Measurements from ENCODE around the gene ZNF543. TPM values are rescaled to one million over a fixed set of nuclear protein-coding genes. Genes with fewer than 3 reads are reported as not detected.
A peak's percentile ranks its signal among the peaks of the same experiment; 100 is the strongest.

The ZNF543 gene
- total and polyA plus RNA-seq, 7 donors, result 1.0 to 6.8 (median 6.7) TPM

DNA sequence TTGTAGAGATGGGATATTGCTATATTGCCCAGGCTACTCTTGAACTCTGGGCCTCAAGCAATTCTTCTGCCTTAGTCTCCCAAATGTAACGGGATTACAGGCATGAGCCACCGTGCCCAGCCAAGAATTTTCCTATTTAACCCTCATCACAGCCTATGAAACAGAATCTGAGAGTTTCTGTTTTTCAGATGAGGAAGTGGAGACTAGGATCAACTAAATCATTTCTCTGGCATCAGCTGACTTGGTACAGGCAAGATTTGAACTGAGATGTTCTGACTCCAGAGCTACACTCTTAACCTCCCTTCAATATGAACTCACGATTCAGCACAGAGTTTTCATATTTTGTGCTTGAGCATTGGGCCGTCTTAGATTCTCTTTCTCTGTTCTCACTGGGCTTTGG, 31.9 kb upstream of the ZNF543 start:
- no peak overlapping the region for H3K27ac ChIP-seq
- H3K27me3 ChIP-seq (ENCODE audit: insufficient read depth in 3 of 3, low read length in 2 of 3), result no peaks in the 10 kb centered on the region
- ATAC-seq (no peak), DNase-seq (no peak)
- H3K4me1 ChIP-seq, result peaks cover 12% of the 10 kb centered on the region
- TF ChIP-seq, protein P1, sequence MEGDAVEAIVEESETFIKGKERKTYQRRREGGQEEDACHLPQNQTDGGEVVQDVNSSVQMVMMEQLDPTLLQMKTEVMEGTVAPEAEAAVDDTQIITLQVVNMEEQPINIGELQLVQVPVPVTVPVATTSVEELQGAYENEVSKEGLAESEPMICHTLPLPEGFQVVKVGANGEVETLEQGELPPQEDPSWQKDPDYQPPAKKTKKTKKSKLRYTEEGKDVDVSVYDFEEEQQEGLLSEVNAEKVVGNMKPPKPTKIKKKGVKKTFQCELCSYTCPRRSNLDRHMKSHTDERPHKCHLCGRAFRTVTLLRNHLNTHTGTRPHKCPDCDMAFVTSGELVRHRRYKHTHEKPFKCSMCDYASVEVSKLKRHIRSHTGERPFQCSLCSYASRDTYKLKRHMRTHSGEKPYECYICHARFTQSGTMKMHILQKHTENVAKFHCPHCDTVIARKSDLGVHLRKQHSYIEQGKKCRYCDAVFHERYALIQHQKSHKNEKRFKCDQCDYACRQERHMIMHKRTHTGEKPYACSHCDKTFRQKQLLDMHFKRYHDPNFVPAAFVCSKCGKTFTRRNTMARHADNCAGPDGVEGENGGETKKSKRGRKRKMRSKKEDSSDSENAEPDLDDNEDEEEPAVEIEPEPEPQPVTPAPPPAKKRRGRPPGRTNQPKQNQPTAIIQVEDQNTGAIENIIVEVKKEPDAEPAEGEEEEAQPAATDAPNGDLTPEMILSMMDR (IDR thresholded peaks at IDR 0.05), result no peak
- H3K36me3 ChIP-seq (ENCODE audit: insufficient read depth in 1 of 2, low read depth in 1 of 2), result peaks cover 33 to 99% of the 10 kb centered on the region in 2 donors
- intact Hi-C loops (cut with DNase I), result no loop called here
- H3K9me3 ChIP-seq, result peaks cover 22% of the 10 kb centered on the region
- WGBS, 3 donors, result 89 to 93% (median 89%) methylated on average over 4 of the region's 4 CpGs
- no peak overlapping the region for H3K4me3 ChIP-seq

DNA sequence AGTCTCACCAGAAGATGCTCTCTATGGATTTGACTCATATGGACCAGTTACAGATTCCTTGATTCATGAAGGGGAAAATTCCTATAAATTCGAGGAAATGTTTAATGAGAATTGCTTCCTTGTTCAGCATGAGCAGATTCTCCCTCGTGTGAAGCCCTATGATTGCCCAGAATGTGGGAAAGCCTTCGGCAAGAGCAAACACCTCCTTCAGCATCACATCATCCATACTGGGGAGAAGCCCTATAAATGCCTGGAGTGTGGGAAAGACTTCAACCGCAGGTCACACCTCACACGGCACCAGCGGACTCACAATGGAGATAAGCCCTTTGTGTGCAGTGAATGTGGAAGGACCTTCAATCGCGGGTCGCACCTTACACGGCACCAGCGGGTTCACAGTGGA, 29.3 kb upstream of the ZNF543 start:
- TF ChIP-seq, protein P1 (IDR thresholded peaks at IDR 0.05), result no peak
- WGBS, 3 donors, result 94 to 97% (median 96%) methylated on average over 11 of the region's 11 CpGs
- Histone ChIP-seq H3K27me3 (ENCODE audit: insufficient read depth in 3 of 3, low read length in 2 of 3) (no peaks in the 10 kb centered on the region), H3K4me1 (no peaks in the 10 kb centered on the region), H3K9me3 (peaks cover 37% of the 10 kb centered on the region), H3K27ac (no peak overlapping the region), H3K36me3 (ENCODE audit: insufficient read depth in 1 of 2, low read depth in 1 of 2) (peaks cover 25 to 82% of the 10 kb centered on the region in 2 donors), H3K4me3 (no peak overlapping the region)
- DNase-seq (no peak), ATAC-seq (no peak)
- intact Hi-C loops (cut with DNase I), result no loop called here

DNA sequence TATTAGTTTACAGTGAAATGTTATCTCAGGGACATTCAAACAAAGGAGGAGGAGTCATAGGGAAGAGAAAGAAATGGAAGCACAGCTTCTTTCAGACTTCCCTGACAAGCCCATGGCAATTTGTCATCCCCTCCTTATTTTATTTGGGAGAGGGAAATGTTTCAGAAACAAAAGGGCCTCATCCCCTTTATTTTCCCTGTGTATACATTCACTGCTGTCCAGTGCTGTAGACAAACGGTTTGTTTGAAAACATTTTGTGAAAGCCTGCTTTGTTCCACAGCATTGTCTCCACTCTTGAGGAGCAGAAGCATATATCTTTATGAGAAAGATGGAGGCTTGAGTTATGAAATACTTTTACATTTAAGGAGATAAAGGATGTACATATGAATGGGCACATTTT, 27.7 kb upstream of the ZNF543 start:
- H3K4me1 ChIP-seq, result no peaks in the 10 kb centered on the region
- WGBS, 3 donors, result 76 to 89% (median 76%) methylated on average over 1 of the region's 1 CpG
- no peak for DNase-seq
- intact Hi-C loops (cut with DNase I), result no loop called here
- H3K27me3 ChIP-seq (ENCODE audit: insufficient read depth in 3 of 3, low read length in 2 of 3), result no peaks in the 10 kb centered on the region
- peaks cover 37% of the 10 kb centered on the region for H3K9me3 ChIP-seq
- no peak overlapping the region for H3K27ac ChIP-seq
- TF ChIP-seq, protein P1 (IDR thresholded peaks at IDR 0.05), result no peak
- no peak overlapping the region for H3K4me3 ChIP-seq
- no peak for ATAC-seq
- H3K36me3 ChIP-seq (ENCODE audit: insufficient read depth in 1 of 2, low read depth in 1 of 2), result peaks cover 22 to 71% of the 10 kb centered on the region in 2 donors

DNA sequence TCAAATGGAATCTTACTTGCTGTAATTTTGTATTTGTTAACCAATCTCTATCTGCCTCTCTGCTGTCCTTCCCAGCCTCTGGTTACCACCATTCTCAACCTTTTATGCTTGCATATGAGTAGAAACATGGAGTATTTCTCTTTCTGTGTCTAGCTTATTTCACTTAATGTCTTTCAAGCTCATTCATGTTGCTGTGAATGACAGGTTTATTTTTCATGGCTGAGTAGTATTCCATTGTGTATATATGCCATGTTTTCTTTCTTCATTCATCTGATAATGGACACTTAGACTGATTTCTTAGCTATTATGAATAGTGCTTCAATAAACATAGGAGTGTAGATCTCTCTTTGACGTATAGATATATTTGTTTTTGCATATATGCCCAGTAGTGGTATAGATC, 26.6 kb upstream of the ZNF543 start:
- intact Hi-C loops (cut with DNase I), result no loop called here
- Histone ChIP-seq H3K4me1 (no peaks in the 10 kb centered on the region), H3K27me3 (ENCODE audit: insufficient read depth in 3 of 3, low read length in 2 of 3) (no peaks in the 10 kb centered on the region), H3K27ac (no peak overlapping the region), H3K4me3 (no peak overlapping the region), H3K36me3 (ENCODE audit: insufficient read depth in 1 of 2, low read depth in 1 of 2) (peaks cover 16 to 59% of the 10 kb centered on the region in 2 donors), H3K9me3 (peaks cover 37% of the 10 kb centered on the region)
- WGBS, 3 donors, result 93 to 97% (median 97%) methylated on average over 1 of the region's 1 CpG
- TF ChIP-seq, protein P1 (IDR thresholded peaks at IDR 0.05), result no peak
- no peak for ATAC-seq
- DNase-seq, result no peak

DNA sequence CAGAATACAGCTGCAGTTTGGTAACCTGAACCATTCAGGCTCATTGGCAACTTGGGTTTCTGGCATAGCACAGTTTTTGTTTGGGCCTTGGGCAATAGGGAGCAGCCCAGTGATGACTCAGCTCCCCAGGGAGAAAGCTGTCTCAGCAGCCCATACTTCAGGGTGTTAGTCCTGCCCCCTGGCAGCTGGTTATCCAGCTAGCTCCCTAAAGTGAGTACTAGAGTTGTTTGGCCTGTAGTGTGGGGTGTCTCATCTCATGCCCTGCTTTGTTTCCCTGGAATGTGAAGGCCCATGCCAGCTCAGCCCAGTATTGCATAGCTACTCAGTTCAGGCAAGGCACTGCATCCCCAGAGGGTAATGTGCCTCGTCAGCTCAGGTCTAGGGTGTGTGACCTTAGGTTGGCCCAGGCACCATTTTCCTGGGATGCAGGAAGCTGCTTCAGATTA, 18.2 kb upstream of the ZNF543 start:
- peak; percentile 96 to 98 (median 97) for ATAC-seq

More for the DNA sequence above, 18.2 kb upstream of the ZNF543 start:
- Histone ChIP-seq H3K4me1 (peaks cover 19% of the 10 kb centered on the region), H3K36me3 (ENCODE audit: insufficient read depth in 1 of 2, low read depth in 1 of 2) (peaks cover 0 to 32% of the 10 kb centered on the region in 2 donors), H3K27ac (peak overlapping the region; percentile 68), H3K27me3 (ENCODE audit: insufficient read depth in 3 of 3, low read length in 2 of 3) (no peaks in the 10 kb centered on the region), H3K4me3 (no peak overlapping the region), H3K9me3 (no peaks in the 10 kb centered on the region)
- intact Hi-C loops (cut with DNase I), result loop anchor here in 1 of 2 donors (2.0 kb wide), 1 partner anchor 15 kb away; no protein-coding TSS in a partner anchor
- 15 to 47% (median 29%) methylated on average over 1 of the region's 1 CpG for WGBS, 3 donors
- TF ChIP-seq, protein P1 (IDR thresholded peaks at IDR 0.05), result no peak
- peak; percentile 74 to 89 for DNase-seq

Measured in psoas muscle (tissue), 8 donors.